Effector memory CD4-positive, alpha-beta T cell (primary cell): ENCODE data around the gene SP8.
A peak's percentile ranks its signal among the peaks of the same experiment; 100 is the strongest.
"Not testable (repeated sequence)": the region's sequence is repeated elsewhere in the genome, so short reads cannot be mapped to it uniquely, and the experiment has no call there.

Experiments used
- DNase-seq, 3 donors: peaks; one replicate each; pipeline ENCODE4 v3.0.0-alpha.2; 2020
- H3K27ac ChIP-seq: 2 replicates; pipeline ENCODE4 v1.7.0; 2013; ENCODE audit warnings: mild to moderate bottlenecking, low read length, moderate library complexity; ENCODE audit not compliant: insufficient read depth, poor library complexity, severe bottlenecking
- H3K27me3 ChIP-seq: replicated peaks from 2 replicates; pipeline ENCODE4 v1.7.0; 2013; ENCODE audit warnings: mild to moderate bottlenecking, low read length; ENCODE audit not compliant: insufficient read depth, control insufficient read depth, poor library complexity, severe bottlenecking
- H3K36me3 ChIP-seq: 2 replicates; pipeline ENCODE4 v1.7.0; 2013; ENCODE audit warnings: mild to moderate bottlenecking, low read length, moderate library complexity; ENCODE audit not compliant: control insufficient read depth, insufficient read depth
- H3K4me1 ChIP-seq: 2 replicates; pipeline ENCODE4 v1.7.0; 2013; ENCODE audit warnings: low read length, mild to moderate bottlenecking; ENCODE audit not compliant: control insufficient read depth, insufficient read depth, poor library complexity, severe bottlenecking
- H3K4me3 ChIP-seq: 2 replicates; pipeline ENCODE4 v1.7.0; 2013; ENCODE audit warnings: low read length, low read depth, mild to moderate bottlenecking; ENCODE audit not compliant: insufficient read depth, poor library complexity, severe bottlenecking
- H3K9me3 ChIP-seq: 2 replicates; pipeline ENCODE4 v1.7.0; 2013; ENCODE audit warnings: mild to moderate bottlenecking, low read length, moderate library complexity; ENCODE audit not compliant: control insufficient read depth
- total RNA-seq, 3 donors: gene quantifications; one replicate each; lab custom pipeline; 2026; lab: John Stamatoyannopoulos, UW

Gene SP8
- 0 reads per million in 3 donors for total RNA-seq

DNA sequence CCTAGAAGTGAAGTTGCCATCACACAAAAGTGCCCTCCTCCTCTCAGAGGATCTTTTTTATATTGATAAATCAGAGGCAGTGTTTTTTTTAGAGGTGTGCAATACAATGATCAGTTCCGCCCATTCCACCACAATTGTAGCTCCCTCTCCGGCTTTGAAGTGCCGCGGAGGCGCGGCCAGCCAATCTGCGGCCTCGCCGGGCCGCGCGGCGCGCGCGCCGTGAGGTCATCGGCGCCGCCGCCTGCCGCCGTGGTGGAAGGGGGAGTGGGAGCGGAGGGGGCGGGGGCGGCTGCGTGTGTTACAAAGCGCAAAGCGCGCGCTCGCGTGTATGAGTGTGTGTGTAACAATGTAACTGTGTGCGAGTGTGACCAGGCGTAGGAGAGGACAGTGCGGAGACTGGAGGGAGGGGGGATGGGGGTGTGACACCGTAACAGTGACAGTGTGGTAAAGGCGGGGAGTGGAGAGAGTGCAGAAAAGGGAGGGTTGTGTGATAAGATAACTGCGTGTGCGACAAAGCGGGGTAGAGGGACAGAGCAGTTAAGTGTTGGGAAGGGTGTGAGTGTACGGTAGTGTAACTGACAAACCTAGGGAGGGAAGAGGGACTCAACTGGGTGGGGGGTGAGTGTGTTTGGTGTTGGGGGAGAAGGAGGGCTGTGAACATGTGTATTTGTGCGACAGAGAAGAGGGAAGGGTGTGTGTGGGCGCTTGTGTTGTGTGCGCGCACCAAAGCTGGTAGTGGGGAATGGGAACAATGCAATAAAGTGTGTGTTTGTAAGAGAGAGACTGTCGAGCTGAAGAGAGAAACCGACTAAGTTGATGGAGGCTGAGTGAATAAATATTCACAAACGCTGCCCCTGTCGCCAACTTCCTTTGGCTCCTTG is at the start of gene SP8:
Gene SP8, minus strand, starts transcription at position 108 of the 881 bp plus-strand sequence. Its CDS starts 88 bp downstream, at position 20.
- H3K9me3 ChIP-seq = no peaks in the 10 kb centered on the region
- DNase-seq = no peak
- no peaks in the 10 kb centered on the region for H3K36me3 ChIP-seq
- H3K27me3 ChIP-seq = peaks cover 57% of the 10 kb centered on the region
- peaks cover 35% of the 10 kb centered on the region for H3K4me1 ChIP-seq
- no peak within 1 kb of the TSS for H3K27ac ChIP-seq
- H3K4me3 ChIP-seq = peak within 1 kb of the TSS; percentile 30

DNA sequence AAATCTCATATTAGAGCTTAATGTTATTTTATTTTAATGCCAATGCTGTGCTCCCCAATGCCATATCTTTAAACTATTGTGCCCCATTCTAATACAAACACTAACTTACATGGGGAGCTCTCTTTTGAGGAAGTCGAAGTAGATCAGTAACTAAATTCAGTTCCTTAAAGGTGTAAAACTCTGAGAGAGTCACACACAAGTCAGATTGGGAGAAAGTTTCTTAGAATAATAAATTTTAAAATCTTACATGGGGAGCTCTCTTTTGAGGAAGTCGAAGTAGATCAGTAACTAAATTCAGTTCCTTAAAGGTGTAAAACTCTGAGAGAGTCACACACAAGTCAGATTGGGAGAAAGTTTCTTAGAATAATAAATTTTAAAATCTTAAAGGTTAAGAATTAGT is 49.7 kb upstream of the SP8 start:
- not testable (repeated sequence) for H3K4me1 ChIP-seq, H3K27me3 ChIP-seq, H3K36me3 ChIP-seq, DNase-seq, H3K4me3 ChIP-seq, H3K9me3 ChIP-seq, H3K27ac ChIP-seq

DNA sequence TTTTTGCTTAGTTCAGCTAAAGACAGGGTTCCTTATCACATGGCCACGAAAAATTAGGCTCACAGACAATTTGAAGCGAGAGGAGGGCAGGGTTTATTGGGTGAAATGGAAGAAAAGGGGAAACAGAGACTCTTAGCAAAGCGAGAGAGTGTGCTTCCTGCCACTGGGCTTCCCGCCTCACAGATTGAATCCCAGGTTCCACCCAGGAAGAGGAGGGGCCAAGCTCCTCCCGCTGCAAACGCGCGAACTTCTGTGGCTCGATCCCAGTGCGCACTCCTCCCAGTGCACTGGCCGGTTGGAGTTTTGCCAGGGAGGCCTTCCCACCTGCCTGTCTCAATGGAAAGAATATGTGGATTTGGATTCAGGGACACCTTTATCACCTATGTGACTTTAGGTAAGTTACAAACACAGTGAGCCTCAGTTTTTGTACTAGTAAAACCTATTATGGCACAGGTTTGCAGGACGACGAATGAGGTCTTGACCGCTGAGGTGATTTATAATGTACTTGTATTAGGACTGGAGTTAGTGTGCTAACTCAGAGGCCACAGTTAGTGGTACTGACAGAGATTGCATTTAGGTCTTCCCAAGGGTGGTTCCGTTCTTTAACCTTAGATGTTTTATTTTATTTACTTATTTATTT is 48.5 kb upstream of the SP8 start:
- no peaks in the 10 kb centered on the region for H3K27me3 ChIP-seq
- DNase-seq = no peak
- no peaks in the 10 kb centered on the region for H3K36me3 ChIP-seq
- no peak overlapping the region for H3K27ac ChIP-seq
- H3K4me3 ChIP-seq = no peak overlapping the region
- no peaks in the 10 kb centered on the region for H3K9me3 ChIP-seq
- H3K4me1 ChIP-seq = no peaks in the 10 kb centered on the region

DNA sequence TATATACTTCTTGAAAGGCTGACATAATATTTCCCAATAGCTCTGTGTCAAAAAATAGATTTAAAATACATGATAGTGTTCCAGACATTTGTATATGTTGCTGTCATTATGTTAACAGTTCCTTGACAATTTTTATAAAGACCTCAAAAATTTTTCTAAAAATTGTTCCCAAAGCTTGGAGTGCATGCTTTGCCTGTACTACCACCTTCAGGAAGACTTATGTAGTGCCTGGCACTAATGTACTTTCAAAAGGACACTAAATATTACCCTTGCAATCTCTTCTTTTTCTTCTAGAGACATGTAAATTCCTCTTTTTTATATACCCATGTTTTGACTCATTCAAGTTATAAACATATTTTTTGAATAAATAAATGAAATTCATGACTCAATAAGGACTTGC is 48.0 kb upstream of the SP8 start:
- no peaks in the 10 kb centered on the region for H3K27me3 ChIP-seq
- no peak for DNase-seq
- H3K36me3 ChIP-seq = no peaks in the 10 kb centered on the region
- no peak overlapping the region for H3K27ac ChIP-seq
- no peaks in the 10 kb centered on the region for H3K9me3 ChIP-seq
- no peak overlapping the region for H3K4me3 ChIP-seq
- no peaks in the 10 kb centered on the region for H3K4me1 ChIP-seq

DNA sequence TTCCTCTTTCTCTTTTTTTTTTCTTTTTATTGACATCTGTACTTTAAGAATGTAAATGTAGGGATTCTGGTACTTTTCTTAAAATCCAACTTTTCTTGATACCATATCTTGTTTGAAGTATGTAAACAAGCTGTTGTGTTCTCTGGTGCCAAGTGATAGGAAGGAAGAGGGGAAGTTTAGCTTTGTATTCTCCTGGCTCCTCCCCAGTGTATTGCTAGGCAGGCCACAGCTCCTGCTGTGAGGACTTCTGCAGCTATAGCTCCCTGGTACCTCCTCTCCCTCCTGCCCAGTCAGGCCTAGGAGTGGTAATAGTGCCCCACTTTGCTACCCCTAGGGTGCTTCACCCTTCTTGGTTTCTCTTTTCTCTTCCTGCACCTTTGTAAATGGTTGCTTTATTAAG is 45.3 kb upstream of the SP8 start:
- H3K9me3 ChIP-seq = no peaks in the 10 kb centered on the region
- no peaks in the 10 kb centered on the region for H3K27me3 ChIP-seq
- H3K36me3 ChIP-seq = no peaks in the 10 kb centered on the region
- no peak overlapping the region for H3K4me3 ChIP-seq
- no peak overlapping the region for H3K27ac ChIP-seq
- DNase-seq = no peak
- no peaks in the 10 kb centered on the region for H3K4me1 ChIP-seq

DNA sequence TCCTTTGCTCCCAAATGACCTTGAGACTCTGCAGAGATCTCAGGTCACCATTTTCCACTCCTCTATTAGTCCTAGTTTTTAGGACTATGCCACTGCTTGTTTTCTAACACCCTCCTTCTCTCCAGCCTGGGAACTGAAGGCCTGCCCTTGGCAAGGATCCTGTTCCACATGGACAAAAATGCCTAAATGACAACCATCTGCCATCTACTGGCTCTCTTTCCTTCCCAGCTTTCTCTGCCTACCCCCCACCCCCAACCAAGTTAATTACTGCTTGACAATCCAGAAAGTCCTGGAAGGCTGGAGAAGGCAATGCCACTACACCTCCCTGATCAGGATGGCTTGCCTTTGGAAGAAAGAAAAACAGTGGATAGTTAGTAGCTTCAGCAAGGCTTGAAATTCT is 44.8 kb upstream of the SP8 start:
- DNase-seq = no peak
- H3K27ac ChIP-seq = no peak overlapping the region
- H3K9me3 ChIP-seq = no peaks in the 10 kb centered on the region
- H3K36me3 ChIP-seq = no peaks in the 10 kb centered on the region
- H3K27me3 ChIP-seq = no peaks in the 10 kb centered on the region
- H3K4me1 ChIP-seq = no peaks in the 10 kb centered on the region
- no peak overlapping the region for H3K4me3 ChIP-seq

DNA sequence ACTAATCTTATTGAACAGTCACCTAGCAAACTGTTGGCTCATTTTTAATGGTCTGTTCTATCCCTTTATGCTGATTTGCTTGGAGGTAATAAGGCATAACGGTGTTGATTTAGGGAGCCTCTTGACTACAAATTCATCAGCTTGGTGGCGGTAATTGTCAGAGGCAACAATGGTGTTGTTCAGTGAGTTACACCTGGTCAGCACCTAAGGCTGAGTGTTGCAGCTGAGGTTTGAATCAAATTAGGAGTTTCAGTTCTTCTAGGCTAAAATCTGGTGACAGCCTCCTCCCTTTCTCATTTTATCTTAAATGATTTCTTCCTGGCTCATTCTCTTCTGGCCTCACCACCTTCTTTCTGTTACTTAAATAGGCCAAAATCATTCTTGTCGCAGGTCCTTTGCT is 42.3 kb upstream of the SP8 start:
- Histone ChIP-seq H3K36me3 (no peaks in the 10 kb centered on the region), H3K27me3 (no peaks in the 10 kb centered on the region), H3K9me3 (no peaks in the 10 kb centered on the region), H3K4me1 (no peaks in the 10 kb centered on the region), H3K4me3 (no peak overlapping the region), H3K27ac (no peak overlapping the region)
- DNase-seq = no peak

DNA sequence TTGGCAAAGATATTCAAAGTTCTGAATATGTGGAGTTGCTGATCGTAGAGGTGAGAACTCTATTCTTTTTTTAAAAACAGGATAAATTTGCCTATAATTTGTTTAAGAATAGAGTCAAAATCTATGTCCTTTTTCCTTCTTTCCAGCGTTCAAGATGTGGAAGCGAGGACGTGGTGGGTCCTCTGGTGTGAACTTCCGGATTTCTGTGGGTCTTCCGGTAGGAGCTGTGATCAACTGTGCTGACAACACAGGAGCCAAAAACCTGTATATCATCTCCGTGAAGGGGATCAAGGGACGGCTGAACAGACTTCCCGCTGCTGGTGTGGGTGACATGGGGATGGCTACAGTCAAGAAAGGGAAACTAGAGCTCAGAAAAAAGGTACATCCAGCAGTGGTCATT is 40.5 kb upstream of the SP8 start:
- Histone ChIP-seq H3K27ac (no peak overlapping the region), H3K9me3 (no peaks in the 10 kb centered on the region), H3K4me1 (no peaks in the 10 kb centered on the region), H3K36me3 (no peaks in the 10 kb centered on the region), H3K27me3 (no peaks in the 10 kb centered on the region), H3K4me3 (no peak overlapping the region)
- DNase-seq = no peak

DNA sequence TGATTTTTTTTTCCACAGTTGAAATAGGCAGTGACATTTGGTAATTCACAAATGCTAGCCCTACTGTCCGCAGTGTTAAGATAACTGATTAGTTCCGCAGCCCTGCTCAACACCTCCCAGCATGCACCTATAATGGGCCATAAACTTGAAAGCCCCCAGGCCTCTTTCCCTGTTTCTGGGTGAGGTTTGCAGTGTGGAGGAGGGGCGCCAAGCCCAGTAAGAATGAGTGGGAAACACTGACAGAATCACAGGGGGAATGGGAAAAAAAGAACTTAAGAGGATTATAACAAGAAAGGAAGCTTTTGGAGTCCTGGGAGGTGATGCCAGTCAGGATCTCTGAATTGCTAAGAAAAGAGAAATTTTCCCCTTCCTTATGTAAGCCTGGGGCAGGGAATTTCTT is 39.6 kb upstream of the SP8 start:
- Histone ChIP-seq H3K4me3 (no peak overlapping the region), H3K36me3 (no peaks in the 10 kb centered on the region), H3K4me1 (no peaks in the 10 kb centered on the region), H3K27ac (no peak overlapping the region), H3K27me3 (no peaks in the 10 kb centered on the region), H3K9me3 (no peaks in the 10 kb centered on the region)
- DNase-seq = no peak

DNA sequence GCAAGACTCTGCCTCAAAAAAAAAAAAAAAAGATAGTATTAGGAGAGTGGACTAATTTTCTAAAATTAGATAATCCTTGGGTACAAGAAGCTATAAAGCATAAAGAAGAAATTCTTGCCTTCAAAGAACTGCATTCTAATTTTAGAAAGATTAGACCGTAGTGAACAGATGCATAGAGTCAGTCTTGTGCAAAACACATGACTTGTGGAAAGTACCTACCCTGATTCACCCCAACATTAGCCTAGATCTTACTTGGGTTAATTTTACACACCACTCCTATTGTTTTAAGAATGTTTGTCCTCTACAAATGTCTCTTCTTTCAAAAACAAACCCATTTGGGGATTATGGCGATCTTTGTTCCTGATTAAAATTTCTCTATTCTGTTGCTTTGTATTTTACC is 38.9 kb upstream of the SP8 start:
- H3K36me3 ChIP-seq = no peaks in the 10 kb centered on the region

More for the DNA sequence above, 38.9 kb upstream of the SP8 start:
- Histone ChIP-seq H3K27ac (no peak overlapping the region), H3K27me3 (no peaks in the 10 kb centered on the region), H3K4me3 (no peak overlapping the region), H3K9me3 (no peaks in the 10 kb centered on the region), H3K4me1 (no peaks in the 10 kb centered on the region)
- no peak for DNase-seq
